Activated CD4-positive, alpha-beta memory T cell treated with anti-CD3 and anti-CD28 coated beads for 36 hours (primary cell): Measurements from ENCODE around the gene UGT1A5. TPM values are rescaled to one million over a fixed set of nuclear protein-coding genes. Genes with fewer than 3 reads are reported as not detected.

Experiments used
- CTCF ChIA-PET: fragments of 350-600 bp; sonication (Branson Sonifier 250); formaldehyde crosslinking; loops from one replicate; lab custom pipeline; 2021; ENCODE audit warnings: antibody characterized with exemption, inconsistent platforms; lab: Charles Lee
- POLR2A ChIA-PET: fragments of 350-600 bp; sonication (Branson Sonifier 250); formaldehyde crosslinking; loops from one replicate; lab custom pipeline; 2021; ENCODE audit warnings: antibody characterized with exemption; lab: Charles Lee
- DNase-seq: peaks from one replicate; pipeline ENCODE4 v3.0.0-alpha.2; 2020
- H3K27ac Mint-ChIP-seq: one replicate; pipeline ENCODE4 v1.8.0; 2021; ENCODE audit warnings: mixed read lengths
- H3K27me3 Mint-ChIP-seq: one replicate; pipeline ENCODE4 v1.8.0; 2021; ENCODE audit warnings: mixed read lengths
- H3K36me3 Mint-ChIP-seq: one replicate; pipeline ENCODE4 v1.8.0; 2021; ENCODE audit warnings: mixed read lengths
- H3K4me1 Mint-ChIP-seq: one replicate; pipeline ENCODE4 v1.8.0; 2021; ENCODE audit warnings: low read depth, mixed read lengths
- H3K4me3 Mint-ChIP-seq: one replicate; pipeline ENCODE4 v1.8.0; 2021; ENCODE audit warnings: mild to moderate bottlenecking, mixed read lengths
- H3K9me3 Mint-ChIP-seq: one replicate; pipeline ENCODE4 v1.8.0; 2021; ENCODE audit warnings: mixed read lengths
- intact Hi-C: fragments of 100-400 bp; cut with micrococcal nuclease; formaldehyde crosslinking; loops from one replicate; pipeline ENCODE4 v1.15.1; 2023
- total RNA-seq, 2 experiments: library from RNA; stranded (reverse); gene quantifications; one replicate each; pipeline ENCODE4 v1.2.3, GENCODE V29; 2021

UGT1A5 gene
- total RNA-seq, 2 experiments from 2014 or later = not detected

GRCh38 chr2:233754872-233755611 is 42.3 kb downstream of the UGT1A5 start:
- H3K4me1 Mint-ChIP-seq = no peaks in the 10 kb centered on the region
- no peaks in the 10 kb centered on the region for H3K27me3 Mint-ChIP-seq
- DNase-seq = no peak
- no peak overlapping the region for H3K27ac Mint-ChIP-seq
- CTCF ChIA-PET = no interaction called here
- intact Hi-C loops = no loop called here
- POLR2A ChIA-PET = no interaction called here
- peaks cover 2% of the 10 kb centered on the region for H3K9me3 Mint-ChIP-seq
- H3K4me3 Mint-ChIP-seq = no peak overlapping the region
- no peaks in the 10 kb centered on the region for H3K36me3 Mint-ChIP-seq

GRCh38 chr2:233756429-233757081 is 43.8 kb downstream of the UGT1A5 start:
- POLR2A ChIA-PET = no interaction called here

GRCh38 chr2:233758141-233758540 is 45.4 kb downstream of the UGT1A5 start:
- H3K4me1 Mint-ChIP-seq = no peaks in the 10 kb centered on the region
- POLR2A ChIA-PET = no interaction called here
- DNase-seq = no peak
- H3K36me3 Mint-ChIP-seq = no peaks in the 10 kb centered on the region
- no peak overlapping the region for H3K27ac Mint-ChIP-seq
- no peak overlapping the region for H3K4me3 Mint-ChIP-seq
- H3K9me3 Mint-ChIP-seq = no peaks in the 10 kb centered on the region
- intact Hi-C loops = no loop called here
- CTCF ChIA-PET = no interaction called here
- H3K27me3 Mint-ChIP-seq = peaks cover 2% of the 10 kb centered on the region

More at GRCh38 chr2:233756429-233757081, 43.8 kb downstream of the UGT1A5 start:
- Mint-ChIP-seq H3K9me3 (peaks cover 1% of the 10 kb centered on the region), H3K27me3 (no peaks in the 10 kb centered on the region), H3K36me3 (no peaks in the 10 kb centered on the region), H3K4me3 (no peak overlapping the region), H3K27ac (no peak overlapping the region), H3K4me1 (no peaks in the 10 kb centered on the region)
- intact Hi-C loops = no loop called here
- DNase-seq = no peak
- CTCF ChIA-PET = no interaction called here

- no peaks in the 10 kb centered on the region for H3K4me1 Mint-ChIP-seq
- no peak overlapping the region for H3K4me3 Mint-ChIP-seq
- no peaks in the 10 kb centered on the region for H3K9me3 Mint-ChIP-seq
- H3K36me3 Mint-ChIP-seq = no peaks in the 10 kb centered on the region
- peaks cover 6% of the 10 kb centered on the region for H3K27me3 Mint-ChIP-seq
- no peak overlapping the region for H3K27ac Mint-ChIP-seq
- CTCF ChIA-PET = no interaction called here
- DNase-seq = no peak
- intact Hi-C loops = no loop called here
- POLR2A ChIA-PET = no interaction called here
Observed at GRCh38 chr2:233758849-233759248, 46.1 kb downstream of the UGT1A5 start.

- H3K4me1 Mint-ChIP-seq = no peaks in the 10 kb centered on the region
- CTCF ChIA-PET = no interaction called here
- H3K4me3 Mint-ChIP-seq = no peak within 1 kb of the TSS
- H3K9me3 Mint-ChIP-seq = no peaks in the 10 kb centered on the region
- H3K27me3 Mint-ChIP-seq = peaks cover 13% of the 10 kb centered on the region
- no peaks in the 10 kb centered on the region for H3K36me3 Mint-ChIP-seq
- POLR2A ChIA-PET = no interaction called here
- no peak for DNase-seq
- intact Hi-C loops = no loop called here
- H3K27ac Mint-ChIP-seq = no peak within 1 kb of the TSS
Observed at GRCh38 chr2:233760043-233760442, 47.3 kb downstream of the UGT1A5 start, which contains the start of gene UGT1A1. Gene UGT1A1 (plus strand): TSS chr2:233760270. CDS start chr2:233760288, 18 bp downstream.

- intact Hi-C loops = no loop called here
- no peak overlapping the region for H3K27ac Mint-ChIP-seq
- H3K36me3 Mint-ChIP-seq = no peaks in the 10 kb centered on the region
- H3K4me3 Mint-ChIP-seq = no peak overlapping the region
- ChIA-PET CTCF (no interaction called here), POLR2A (no interaction called here)
- DNase-seq = no peak
- no peaks in the 10 kb centered on the region for H3K4me1 Mint-ChIP-seq
- peaks cover 16% of the 10 kb centered on the region for H3K27me3 Mint-ChIP-seq
- no peaks in the 10 kb centered on the region for H3K9me3 Mint-ChIP-seq
Observed at GRCh38 chr2:233761040-233761769, 48.5 kb downstream of the UGT1A5 start.

- Mint-ChIP-seq H3K27me3 (peaks cover 24% of the 10 kb centered on the region), H3K4me3 (no peak overlapping the region), H3K9me3 (no peaks in the 10 kb centered on the region), H3K27ac (no peak overlapping the region), H3K4me1 (no peaks in the 10 kb centered on the region), H3K36me3 (no peaks in the 10 kb centered on the region)
- intact Hi-C loops = no loop called here
- DNase-seq = no peak
- ChIA-PET POLR2A (no interaction called here), CTCF (no interaction called here)
Observed at GRCh38 chr2:233764264-233764663, 51.6 kb downstream of the UGT1A5 start.

- no peak overlapping the region for H3K27ac Mint-ChIP-seq
- no peaks in the 10 kb centered on the region for H3K36me3 Mint-ChIP-seq
- no peak for DNase-seq
- CTCF ChIA-PET = no interaction called here
- H3K9me3 Mint-ChIP-seq = no peaks in the 10 kb centered on the region
- POLR2A ChIA-PET = no interaction called here
- H3K4me3 Mint-ChIP-seq = no peak overlapping the region
- H3K4me1 Mint-ChIP-seq = no peaks in the 10 kb centered on the region
- intact Hi-C loops = no loop called here
- peaks cover 27% of the 10 kb centered on the region for H3K27me3 Mint-ChIP-seq
Observed at GRCh38 chr2:233764761-233765160, 52.1 kb downstream of the UGT1A5 start.

- CTCF ChIA-PET = no interaction called here
- Mint-ChIP-seq H3K4me3 (no peak overlapping the region), H3K27me3 (peaks cover 27% of the 10 kb centered on the region), H3K9me3 (no peaks in the 10 kb centered on the region), H3K4me1 (no peaks in the 10 kb centered on the region), H3K36me3 (no peaks in the 10 kb centered on the region), H3K27ac (no peak overlapping the region)
- intact Hi-C loops = no loop called here
- DNase-seq = no peak
- POLR2A ChIA-PET = no interaction called here
Observed at GRCh38 chr2:233766416-233766815, 53.7 kb downstream of the UGT1A5 start.

- no peaks in the 10 kb centered on the region for H3K36me3 Mint-ChIP-seq
- CTCF ChIA-PET = no interaction called here
- peaks cover 25% of the 10 kb centered on the region for H3K27me3 Mint-ChIP-seq
- POLR2A ChIA-PET = no interaction called here
- H3K4me1 Mint-ChIP-seq = no peaks in the 10 kb centered on the region
- H3K27ac Mint-ChIP-seq = no peak overlapping the region
- no peaks in the 10 kb centered on the region for H3K9me3 Mint-ChIP-seq
- DNase-seq = no peak
- intact Hi-C loops = no loop called here
- H3K4me3 Mint-ChIP-seq = no peak overlapping the region
Observed at GRCh38 chr2:233768076-233768475, 55.4 kb downstream of the UGT1A5 start.

GRCh38 chr2:233769260-233769659 is 56.6 kb downstream of the UGT1A5 start:
- DNase-seq = no peak
- no peaks in the 10 kb centered on the region for H3K9me3 Mint-ChIP-seq
- CTCF ChIA-PET = no interaction called here
- no peak overlapping the region for H3K27ac Mint-ChIP-seq
- no peaks in the 10 kb centered on the region for H3K36me3 Mint-ChIP-seq
- no peaks in the 10 kb centered on the region for H3K4me1 Mint-ChIP-seq
- H3K4me3 Mint-ChIP-seq = no peak overlapping the region
- POLR2A ChIA-PET = no interaction called here
- peaks cover 21% of the 10 kb centered on the region for H3K27me3 Mint-ChIP-seq
- intact Hi-C loops = no loop called here

GRCh38 chr2:233772153-233772552 is 59.4 kb downstream of the UGT1A5 start:
- peaks cover 16% of the 10 kb centered on the region for H3K27me3 Mint-ChIP-seq
- H3K36me3 Mint-ChIP-seq = no peaks in the 10 kb centered on the region
- H3K4me1 Mint-ChIP-seq = no peaks in the 10 kb centered on the region
- no peak for DNase-seq
- H3K4me3 Mint-ChIP-seq = no peak overlapping the region
- H3K27ac Mint-ChIP-seq = no peak overlapping the region
- H3K9me3 Mint-ChIP-seq = peaks cover 16% of the 10 kb centered on the region
- ChIA-PET CTCF (no interaction called here), POLR2A (no interaction called here)
- intact Hi-C loops = no loop called here
